Lower lobe of right lung (tissue), 2 donors: ENCODE data around the gene GLYATL1B. TPM values are rescaled to one million over a fixed set of nuclear protein-coding genes. Genes with fewer than 3 reads are reported as not detected.
A peak's percentile ranks its signal among the peaks of the same experiment; 100 is the strongest.
"Not testable (repeated sequence)": the region's sequence is repeated elsewhere in the genome, so short reads cannot be mapped to it uniquely, and the experiment has no call there.

ENCODE experiments used
- ATAC-seq, 2 donors: fragments of 200-7000 bp; cut with Tn5 transposase; one replicate each; pipeline ENCODE4 v1.9.1; 2020 to 2022; ENCODE audit warnings: mild to moderate bottlenecking in 2 of 2, moderate library complexity in 2 of 2
- DNase-seq: peaks from one replicate; pipeline ENCODE4 v3.0.0-alpha.2; 2020
- H3K27ac ChIP-seq: fragments of 200-600 bp; one replicate; pipeline ENCODE4 v1.8.0; 2022
- H3K27me3 ChIP-seq: fragments of 200-600 bp; one replicate; pipeline ENCODE4 v1.8.0; 2022; ENCODE audit warnings: low read depth
- H3K36me3 ChIP-seq: fragments of 200-600 bp; one replicate; pipeline ENCODE4 v1.8.0; 2022; ENCODE audit warnings: mild to moderate bottlenecking
- H3K4me1 ChIP-seq: fragments of 200-600 bp; one replicate; pipeline ENCODE4 v1.8.0; 2022
- H3K4me3 ChIP-seq: fragments of 200-600 bp; one replicate; pipeline ENCODE4 v1.8.0; 2022; ENCODE audit warnings: mild to moderate bottlenecking
- H3K9me3 ChIP-seq: fragments of 200-600 bp; one replicate; pipeline ENCODE4 v1.8.0; 2022
- CTCF ChIP-seq: fragments of 200-600 bp; IDR thresholded peaks from one replicate; pipeline ENCODE4 v1.8.0; 2022; ENCODE audit warnings: antibody characterized with exemption, mild to moderate bottlenecking
- intact Hi-C: fragments of 100-400 bp; cut with DNase I; formaldehyde crosslinking; loops from one replicate; pipeline ENCODE4 v1.11.0; 2022
- total RNA-seq: library from RNA; stranded (reverse); fragmentation: NEBNext Ultra II Directional; extraction: Animal tissue kit (Norgen Biotek cat#: 25700); gene quantifications from one replicate; pipeline ENCODE4 v1.2.1, GENCODE V29; 2021
- donor health status: DM: no; HTN: yes; CAD: no; lungs with severe emphysema.

GLYATL1B gene
- total RNA-seq, 1 donor from 2014 or later: not detected

- H3K4me3 ChIP-seq: no peak overlapping the region
- H3K9me3 ChIP-seq: no peaks in the 10 kb centered on the region
- no peaks in the 10 kb centered on the region for H3K4me1 ChIP-seq
- no peak for TF ChIP-seq CTCF
- peaks cover 30% of the 10 kb centered on the region for H3K27me3 ChIP-seq
- intact Hi-C loops: no loop called here
- no peak overlapping the region for H3K27ac ChIP-seq
- ATAC-seq: no peak
- no peaks in the 10 kb centered on the region for H3K36me3 ChIP-seq
- peak; percentile 39 for DNase-seq
Observed at GRCh38 chr11:59062602-59063529, 23.2 kb upstream of the GLYATL1B start.

DNA sequence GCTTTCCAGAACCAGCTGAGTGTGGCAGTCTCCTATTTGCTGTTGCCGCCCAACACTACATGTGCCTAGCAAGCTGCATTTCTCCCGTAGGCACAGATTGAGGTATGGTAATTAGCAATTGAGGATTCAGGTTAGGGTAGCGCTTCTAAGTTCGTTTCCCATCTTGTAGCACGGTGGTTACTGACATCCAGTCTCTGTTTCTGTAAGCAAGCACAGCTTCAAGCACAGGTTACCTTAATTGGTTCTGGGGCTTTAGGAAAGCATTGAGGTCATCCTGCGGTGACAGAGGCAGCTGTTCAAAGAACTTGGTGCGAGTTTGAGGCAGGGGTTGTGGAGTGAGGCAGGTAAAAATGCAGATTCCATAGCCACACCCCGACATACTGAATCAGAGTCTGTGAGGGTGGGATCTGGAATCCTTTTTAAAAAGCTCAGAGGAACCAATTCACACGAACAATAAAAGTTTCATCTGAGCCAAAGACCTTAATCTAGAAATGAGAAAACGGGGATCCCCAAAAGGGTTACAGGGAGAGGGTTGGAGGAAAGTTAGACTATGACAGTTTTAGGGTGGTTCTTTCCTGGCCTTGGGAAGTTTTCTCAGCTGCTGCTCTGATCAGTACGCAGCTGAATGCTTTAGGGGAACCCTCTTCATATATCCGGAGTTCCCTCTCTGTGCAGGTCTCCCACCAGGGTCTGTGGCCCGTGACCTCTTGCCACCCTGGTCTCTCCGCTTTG lies 21.9 kb upstream of the GLYATL1B start:
- H3K36me3 ChIP-seq, ATAC-seq, H3K27ac ChIP-seq, intact Hi-C loops, H3K4me3 ChIP-seq, H3K9me3 ChIP-seq, DNase-seq, H3K4me1 ChIP-seq: not testable (repeated sequence)
- peaks cover 33% of the 10 kb centered on the region for H3K27me3 ChIP-seq

DNA sequence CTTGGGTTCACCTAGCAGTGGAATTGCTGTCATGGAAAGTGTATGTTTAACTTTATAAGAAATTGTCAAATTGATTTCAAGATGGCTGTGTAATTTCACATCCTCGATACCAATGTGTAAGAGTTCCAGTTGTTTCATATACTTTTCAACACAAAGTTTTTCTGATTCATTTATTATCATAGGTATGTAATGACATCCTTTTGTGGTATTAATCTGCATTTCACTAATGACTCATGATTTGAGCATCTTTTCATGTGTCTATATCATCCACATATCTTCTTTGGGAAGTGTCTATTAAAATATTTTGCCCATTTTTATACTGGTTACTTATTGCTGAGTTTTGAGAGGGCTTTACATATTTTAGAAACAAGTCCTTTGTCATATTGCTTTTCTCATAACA lies 17.0 kb upstream of the GLYATL1B start:
- Histone ChIP-seq H3K9me3 (no peaks in the 10 kb centered on the region), H3K4me3 (no peak overlapping the region), H3K27ac (no peak overlapping the region), H3K4me1 (no peaks in the 10 kb centered on the region), H3K36me3 (no peaks in the 10 kb centered on the region), H3K27me3 (peaks cover 16% of the 10 kb centered on the region)
- intact Hi-C loops: no loop called here
- DNase-seq (no peak), ATAC-seq (no peak)
- TF ChIP-seq CTCF: no peak

DNA sequence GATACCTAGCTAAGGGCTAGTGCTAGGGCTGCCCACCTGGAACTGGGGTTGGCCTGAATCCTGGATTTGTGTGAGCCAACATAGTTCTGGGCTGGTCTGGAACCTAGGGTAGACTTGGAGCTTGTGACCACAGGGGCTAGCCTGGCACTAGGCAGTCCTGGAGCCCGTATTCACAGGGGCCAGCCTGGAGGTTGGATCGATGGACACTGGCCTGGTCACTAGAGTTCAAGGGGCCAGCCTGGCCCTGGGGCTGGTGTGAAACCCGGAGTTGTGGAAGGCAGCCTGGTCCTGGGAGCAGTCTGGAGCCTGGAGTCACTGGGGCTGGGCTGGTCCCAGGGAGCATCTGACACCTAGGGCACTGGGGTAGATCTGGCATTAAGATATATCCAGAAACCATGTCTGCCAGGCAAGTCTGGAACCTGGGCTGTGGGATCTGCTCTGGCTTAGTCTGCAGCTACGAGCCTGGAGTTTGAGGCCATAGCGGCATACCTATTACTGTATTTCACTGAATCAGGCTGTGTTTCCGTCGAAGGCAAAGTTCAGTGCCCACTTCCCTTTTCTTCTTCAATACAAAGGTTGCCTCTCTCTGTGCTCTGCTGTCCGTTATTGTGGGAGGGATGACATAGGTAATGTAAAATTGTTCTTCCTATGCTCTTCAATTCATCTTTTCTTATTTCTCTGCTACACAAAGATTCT lies 9.1 kb upstream of the GLYATL1B start:
- Histone ChIP-seq H3K9me3 (no peaks in the 10 kb centered on the region), H3K36me3 (no peaks in the 10 kb centered on the region), H3K27ac (no peak overlapping the region), H3K4me1 (no peaks in the 10 kb centered on the region), H3K27me3 (peaks cover 11% of the 10 kb centered on the region), H3K4me3 (no peak overlapping the region)
- ATAC-seq: peak in 1 of 2 donors; percentile 45
- DNase-seq: peak; percentile 36
- intact Hi-C loops: no loop called here
- no peak for TF ChIP-seq CTCF

GRCh38 chr11:59078435-59078834 lies 7.7 kb upstream of the GLYATL1B start:
- Histone ChIP-seq H3K27ac (no peak overlapping the region), H3K4me1 (no peaks in the 10 kb centered on the region), H3K9me3 (no peaks in the 10 kb centered on the region), H3K4me3 (no peak overlapping the region), H3K36me3 (no peaks in the 10 kb centered on the region), H3K27me3 (peaks cover 11% of the 10 kb centered on the region)
- no peak for TF ChIP-seq CTCF
- no peak for DNase-seq
- intact Hi-C loops: no loop called here
- no peak for ATAC-seq
